HUES6 (cell line): Measurements from ENCODE around the gene UMODL1.

Experiments
- H3K27ac ChIP-seq: 2 replicates; pipeline ENCODE4 v1.7.0; 2013; ENCODE audit warnings: low read depth, mild to moderate bottlenecking, low read length, inconsistent platforms
- H3K27me3 ChIP-seq: 2 replicates; pipeline ENCODE4 v1.6.1; 2013; ENCODE audit warnings: low read length; ENCODE audit not compliant: control insufficient read depth, insufficient read depth
- H3K36me3 ChIP-seq: 2 replicates; pipeline ENCODE4 v1.6.1; 2013; ENCODE audit warnings: low read length; ENCODE audit not compliant: control insufficient read depth, insufficient read depth
- H3K4me1 ChIP-seq: 2 replicates; pipeline ENCODE4 v1.6.1; 2013; ENCODE audit warnings: low read length; ENCODE audit not compliant: control insufficient read depth, insufficient read depth
- H3K4me3 ChIP-seq: 2 replicates; pipeline ENCODE4 v1.5.1; 2013; ENCODE audit warnings: low read depth, low read length
- H3K9ac ChIP-seq: one replicate; pipeline ENCODE4 v1.6.1; 2013; ENCODE audit warnings: mild to moderate bottlenecking, low read length
- H3K9me3 ChIP-seq: 2 replicates; pipeline ENCODE4 v1.6.1; 2013; ENCODE audit warnings: low read depth, low read length; ENCODE audit not compliant: control insufficient read depth, insufficient read depth

Gene UMODL1

GRCh38 chr21:42108554-42109340 is 37.6 kb downstream of the UMODL1 start:
- Histone ChIP-seq H3K27me3 (no peaks in the 10 kb centered on the region), H3K9ac (no peak overlapping the region), H3K36me3 (no peaks in the 10 kb centered on the region), H3K4me1 (peaks cover 11% of the 10 kb centered on the region), H3K4me3 (no peak overlapping the region), H3K9me3 (no peaks in the 10 kb centered on the region), H3K27ac (no peak overlapping the region)

GRCh38 chr21:42109473-42109872 is 38.4 kb downstream of the UMODL1 start:
- no peak overlapping the region for H3K4me3 ChIP-seq

GRCh38 chr21:42109873-42110525 is 38.9 kb downstream of the UMODL1 start:
- H3K9me3 ChIP-seq = no peaks in the 10 kb centered on the region
- H3K36me3 ChIP-seq = no peaks in the 10 kb centered on the region
- no peak overlapping the region for H3K4me3 ChIP-seq
- peaks cover 9% of the 10 kb centered on the region; the same call in 1 of the 2 replicates for H3K4me1 ChIP-seq
- no peak overlapping the region for H3K27ac ChIP-seq
- H3K27me3 ChIP-seq = no peaks in the 10 kb centered on the region
- H3K9ac ChIP-seq = no peak overlapping the region

More at GRCh38 chr21:42109473-42109872, 38.4 kb downstream of the UMODL1 start:
- Histone ChIP-seq H3K27me3 (no peaks in the 10 kb centered on the region), H3K36me3 (no peaks in the 10 kb centered on the region), H3K9ac (no peak overlapping the region), H3K27ac (no peak overlapping the region), H3K4me1 (peaks cover 9% of the 10 kb centered on the region; the same call in 1 of the 2 replicates), H3K9me3 (no peaks in the 10 kb centered on the region)

GRCh38 chr21:42110691-42111469 is 39.8 kb downstream of the UMODL1 start:
- Histone ChIP-seq H3K27me3 (no peaks in the 10 kb centered on the region), H3K9me3 (no peaks in the 10 kb centered on the region), H3K27ac (no peak overlapping the region), H3K36me3 (no peaks in the 10 kb centered on the region), H3K4me1 (peaks cover 9% of the 10 kb centered on the region; the same call in 1 of the 2 replicates), H3K4me3 (no peak overlapping the region), H3K9ac (no peak overlapping the region)

- no peaks in the 10 kb centered on the region for H3K36me3 ChIP-seq
- no peak overlapping the region for H3K4me3 ChIP-seq
- H3K27ac ChIP-seq = no peak overlapping the region
- no peaks in the 10 kb centered on the region for H3K9me3 ChIP-seq
- H3K4me1 ChIP-seq = peaks cover 9% of the 10 kb centered on the region; the same call in 1 of the 2 replicates
- H3K9ac ChIP-seq = no peak overlapping the region
- H3K27me3 ChIP-seq = no peaks in the 10 kb centered on the region
Measured at GRCh38 chr21:42111470-42111743, 40.3 kb downstream of the UMODL1 start.

- no peaks in the 10 kb centered on the region for H3K36me3 ChIP-seq
- no peak overlapping the region for H3K27ac ChIP-seq
Measured at GRCh38 chr21:42111811-42112210, 40.7 kb downstream of the UMODL1 start.

GRCh38 chr21:42112238-42112637 is 41.1 kb downstream of the UMODL1 start:
- Histone ChIP-seq H3K9me3 (no peaks in the 10 kb centered on the region), H3K27ac (no peak overlapping the region), H3K4me3 (no peak overlapping the region), H3K4me1 (peaks cover 12% of the 10 kb centered on the region; the same call in 1 of the 2 replicates), H3K9ac (no peak overlapping the region), H3K27me3 (no peaks in the 10 kb centered on the region), H3K36me3 (no peaks in the 10 kb centered on the region)

More at GRCh38 chr21:42111811-42112210, 40.7 kb downstream of the UMODL1 start:
- Histone ChIP-seq H3K4me1 (peaks cover 9% of the 10 kb centered on the region; the same call in 1 of the 2 replicates), H3K9me3 (no peaks in the 10 kb centered on the region), H3K9ac (no peak overlapping the region), H3K27me3 (no peaks in the 10 kb centered on the region), H3K4me3 (no peak overlapping the region)

GRCh38 chr21:42112857-42113256 is 41.7 kb downstream of the UMODL1 start:
- no peaks in the 10 kb centered on the region for H3K36me3 ChIP-seq
- H3K9ac ChIP-seq = no peak overlapping the region
- no peaks in the 10 kb centered on the region for H3K9me3 ChIP-seq
- H3K4me1 ChIP-seq = peaks cover 13% of the 10 kb centered on the region; the same call in 1 of the 2 replicates
- H3K27me3 ChIP-seq = no peaks in the 10 kb centered on the region; the same call in 1 of the 2 replicates
- no peak overlapping the region for H3K4me3 ChIP-seq
- no peak overlapping the region for H3K27ac ChIP-seq

GRCh38 chr21:42113926-42114409 is 42.9 kb downstream of the UMODL1 start:
- Histone ChIP-seq H3K27ac (no peak overlapping the region), H3K9me3 (no peaks in the 10 kb centered on the region), H3K9ac (no peak overlapping the region), H3K36me3 (no peaks in the 10 kb centered on the region), H3K4me1 (peaks cover 7% of the 10 kb centered on the region; the same call in 1 of the 2 replicates), H3K27me3 (peaks cover 8% of the 10 kb centered on the region; the same call in 1 of the 2 replicates), H3K4me3 (no peak overlapping the region)

GRCh38 chr21:42114646-42115045 is 43.5 kb downstream of the UMODL1 start:
- H3K4me3 ChIP-seq = no peak overlapping the region
- H3K9ac ChIP-seq = no peak overlapping the region
- peaks cover 12% of the 10 kb centered on the region; the same call in 1 of the 2 replicates for H3K4me1 ChIP-seq
- no peak overlapping the region for H3K27ac ChIP-seq
- H3K27me3 ChIP-seq = peaks cover 12% of the 10 kb centered on the region; the same call in 1 of the 2 replicates
- no peaks in the 10 kb centered on the region for H3K9me3 ChIP-seq
- H3K36me3 ChIP-seq = no peaks in the 10 kb centered on the region
